SH-SY5Y (cell line): ENCODE results near the gene CHPF2.

Experiments used
- GATA2 ChIP-seq: IDR thresholded peaks from 2 replicates; pipeline ENCODE4 v1.6.1; 2011; ENCODE audit warnings: mild to moderate bottlenecking, low read depth, low read length
- GATA3 ChIP-seq: IDR thresholded peaks from 2 replicates; pipeline ENCODE4 v1.6.1; 2011; ENCODE audit warnings: low read depth, mild to moderate bottlenecking, low read length, moderate library complexity

DNA sequence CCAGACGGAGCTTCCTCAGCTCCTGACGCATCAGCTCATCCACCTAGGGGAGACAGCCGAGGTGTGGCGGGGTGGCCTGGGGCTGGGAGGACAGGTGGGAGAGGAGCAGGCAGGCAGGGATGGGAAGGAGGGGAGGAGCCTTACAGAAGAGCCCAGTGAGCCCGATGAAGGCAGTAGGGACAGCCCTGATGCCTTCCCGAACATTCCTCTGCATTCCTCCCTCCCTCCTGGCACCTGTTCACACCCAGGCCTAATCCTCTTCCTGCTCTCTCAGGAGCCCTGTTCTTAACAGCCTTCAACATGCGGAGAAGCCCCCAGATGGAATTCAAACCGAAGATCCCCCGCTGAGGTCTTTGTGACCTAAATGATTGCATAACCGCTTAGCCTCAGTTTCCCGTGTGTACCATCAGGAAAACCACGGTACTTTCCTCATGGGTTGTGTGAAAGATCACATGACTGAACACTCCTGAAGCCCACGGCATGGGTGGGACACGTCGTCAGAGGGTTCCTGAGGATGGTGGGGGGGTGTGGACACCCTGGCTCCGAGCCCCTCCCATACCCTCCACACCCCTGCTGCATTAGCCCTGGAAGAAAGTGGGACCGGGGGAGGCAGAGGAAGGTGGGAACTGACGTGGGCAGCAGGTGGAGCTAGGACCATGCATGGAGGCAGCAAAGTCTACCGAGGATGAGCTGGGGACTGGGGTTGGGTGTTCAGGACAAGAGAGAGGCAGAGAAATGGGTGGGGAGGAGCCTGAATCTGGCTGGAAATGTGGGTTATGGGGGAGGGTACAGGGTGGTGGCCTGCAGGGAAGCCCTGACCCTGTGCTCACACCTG lies 36.5 kb upstream of the CHPF2 start:
- TF ChIP-seq GATA3 (no peak), GATA2 (no peak)
